Activated T-cell treated with anti-CD3 and anti-CD28 coated beads, Interleukin-2, amount 50 U/mL, for 48 hours (primary cell): Measurements from ENCODE around the gene TMPRSS13.

ENCODE experiments used
- DNase-seq, 2 experiments: peaks; one replicate each; pipeline ENCODE4 v3.0.0-alpha.2; 2020

Gene TMPRSS13

DNA sequence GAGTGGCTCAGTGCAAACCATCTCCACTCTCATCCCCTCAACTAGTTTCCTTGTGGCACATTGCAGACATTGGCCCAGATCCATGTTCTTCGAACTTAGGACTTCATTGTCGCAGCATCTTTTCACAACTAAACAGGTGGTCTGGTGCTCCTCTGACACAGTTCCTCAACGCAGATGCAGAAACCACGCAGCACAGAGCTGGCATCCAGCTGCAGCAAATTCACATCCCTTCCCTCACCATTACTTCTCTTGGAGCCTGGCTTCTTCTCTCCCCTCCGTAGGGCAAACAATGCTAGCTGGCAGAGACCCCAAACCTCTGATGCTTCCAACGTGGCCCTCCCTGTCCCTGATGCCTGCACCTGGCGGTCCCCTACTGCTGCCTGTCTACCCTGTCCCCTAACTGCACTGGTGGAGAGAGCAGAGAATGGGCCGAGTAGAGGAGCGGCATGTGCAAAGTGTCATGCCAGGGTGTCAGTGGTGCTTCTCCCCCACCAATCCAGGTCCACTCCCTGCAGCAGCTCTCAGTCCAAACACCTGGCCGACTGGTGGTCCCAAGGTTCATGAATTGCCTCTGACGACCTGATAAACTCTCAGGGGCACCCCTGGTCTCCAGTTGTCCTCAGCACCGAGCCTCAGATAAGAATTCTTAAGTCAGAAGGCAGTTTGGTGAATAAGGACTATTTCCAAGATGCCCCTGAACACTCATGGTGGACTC lies 18.1 kb downstream of the TMPRSS13 start:
- DNase-seq, result no peak

DNA sequence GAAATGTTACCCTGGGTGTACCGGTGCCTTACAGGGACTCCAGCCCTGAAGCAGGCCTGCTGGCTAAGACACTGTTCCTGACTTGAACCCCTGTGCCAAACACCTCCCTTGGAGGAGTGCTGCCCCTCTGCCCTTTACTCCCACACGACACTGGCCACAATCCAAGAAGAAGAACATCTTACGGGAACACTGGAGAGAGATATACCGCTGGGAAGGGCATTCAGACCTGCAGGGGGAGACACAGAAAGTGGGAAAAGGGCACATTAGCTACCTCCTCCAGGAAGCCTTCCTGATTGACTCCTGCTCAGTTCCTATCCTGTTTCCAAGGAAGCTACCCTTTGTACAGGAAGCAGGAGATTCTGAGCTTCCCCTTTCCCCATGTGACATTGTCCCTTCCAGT lies 18.7 kb downstream of the TMPRSS13 start:
- no peak for DNase-seq

DNA sequence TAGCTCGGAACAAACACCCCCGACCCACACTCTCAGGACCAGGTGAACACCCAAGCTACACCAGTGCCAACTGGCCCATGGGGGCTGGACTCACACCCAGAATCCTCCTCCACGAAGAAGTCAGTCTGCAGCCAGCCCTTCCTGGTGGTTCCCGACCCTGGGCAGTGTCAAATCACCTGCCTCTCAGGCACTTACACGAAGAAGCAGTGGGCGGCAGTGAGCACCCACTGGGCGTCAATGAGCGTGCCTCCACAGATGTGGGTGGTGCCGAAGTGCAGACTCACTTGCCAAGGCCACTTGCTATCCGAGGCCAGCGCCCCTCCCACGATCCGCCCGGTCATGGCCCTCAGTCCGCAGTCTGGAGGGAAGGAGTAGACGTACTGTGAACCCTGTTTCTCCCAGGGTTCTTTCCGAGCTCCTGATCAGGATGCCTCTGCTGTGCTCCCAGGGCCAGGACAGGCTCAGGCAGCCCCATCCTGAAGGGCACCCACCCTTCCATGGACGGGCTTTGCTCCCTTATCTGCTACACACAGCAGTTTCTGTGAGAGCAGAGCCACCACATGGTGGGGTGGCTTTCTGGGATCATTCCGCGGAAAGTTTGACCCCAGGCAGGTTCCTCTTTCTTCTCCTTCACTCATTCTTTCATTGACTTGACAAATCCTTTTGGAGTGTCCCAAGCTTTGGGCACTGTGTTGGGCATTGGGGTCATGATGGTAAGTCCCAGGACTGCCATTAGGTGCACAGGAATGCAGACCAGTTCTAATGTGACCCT lies 19.4 kb downstream of the TMPRSS13 start:
- DNase-seq, result no peak

DNA sequence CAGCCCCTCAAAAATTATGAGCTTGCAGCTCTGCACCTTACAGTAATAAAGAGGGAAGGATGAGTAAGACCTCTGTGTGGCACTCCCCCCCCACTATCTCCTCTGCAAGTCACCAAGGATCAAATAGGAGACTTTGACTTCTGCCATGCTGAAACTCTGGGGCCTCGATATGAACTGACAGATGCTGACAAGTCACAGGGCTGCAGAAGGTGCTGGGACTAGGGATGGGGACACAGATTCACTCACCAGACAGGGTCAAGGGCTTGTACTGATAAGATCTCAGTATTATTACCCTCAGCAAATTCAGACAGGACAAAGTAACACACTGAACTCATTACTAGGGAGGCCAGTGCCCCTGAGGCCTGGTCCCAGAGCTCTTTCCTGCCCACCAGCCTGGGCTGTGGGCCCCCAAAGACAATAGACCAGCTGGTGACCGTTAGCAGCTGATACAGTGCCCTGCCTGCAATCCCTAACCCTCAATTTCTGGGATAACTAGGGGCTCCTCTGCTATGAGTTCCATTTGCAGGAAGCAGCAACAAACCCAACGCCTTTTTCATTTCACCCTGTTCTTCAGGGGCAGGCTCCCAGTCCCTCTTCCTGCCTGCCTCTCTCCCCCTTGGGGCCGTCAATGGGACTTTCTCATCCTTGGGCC lies 20.1 kb downstream of the TMPRSS13 start:
- DNase-seq, result no peak

DNA sequence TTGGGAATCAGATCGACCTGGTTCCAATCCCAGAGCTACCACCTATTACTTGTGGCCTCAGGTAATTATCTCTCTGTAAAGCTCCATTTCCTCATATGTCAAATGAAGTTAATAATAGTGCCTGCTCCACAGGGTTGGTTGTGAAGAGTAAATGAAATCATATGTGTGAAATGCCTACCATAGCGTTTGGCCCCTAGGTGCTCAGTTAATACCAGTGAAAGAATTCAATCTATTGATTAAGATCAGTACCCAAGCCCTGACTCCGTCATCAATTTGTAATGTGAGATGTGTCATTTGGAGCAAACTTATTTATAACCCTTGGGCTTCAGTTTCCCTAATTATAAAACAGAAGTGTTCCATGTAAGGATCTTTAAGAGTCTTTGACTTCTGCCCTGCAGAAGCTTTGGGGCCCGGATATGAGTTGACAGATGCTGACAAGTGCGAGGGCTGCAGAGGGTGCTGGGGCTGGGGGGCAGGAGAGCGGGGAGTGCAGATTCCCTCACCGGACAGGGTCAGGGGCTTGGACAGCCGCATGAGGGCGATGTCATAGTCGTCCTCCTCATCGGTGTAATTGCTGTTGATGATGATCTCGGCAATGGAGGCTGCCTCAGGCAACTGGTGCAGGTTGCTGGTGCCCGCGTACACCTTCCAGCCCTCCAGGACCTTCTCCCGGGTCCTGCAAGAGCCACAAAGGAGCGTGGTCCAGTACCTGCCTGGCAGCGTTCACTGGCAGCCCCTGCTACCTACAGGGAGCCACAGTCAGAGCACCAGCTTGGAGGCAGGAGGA lies 20.9 kb downstream of the TMPRSS13 start:
- DNase-seq, result no peak

DNA sequence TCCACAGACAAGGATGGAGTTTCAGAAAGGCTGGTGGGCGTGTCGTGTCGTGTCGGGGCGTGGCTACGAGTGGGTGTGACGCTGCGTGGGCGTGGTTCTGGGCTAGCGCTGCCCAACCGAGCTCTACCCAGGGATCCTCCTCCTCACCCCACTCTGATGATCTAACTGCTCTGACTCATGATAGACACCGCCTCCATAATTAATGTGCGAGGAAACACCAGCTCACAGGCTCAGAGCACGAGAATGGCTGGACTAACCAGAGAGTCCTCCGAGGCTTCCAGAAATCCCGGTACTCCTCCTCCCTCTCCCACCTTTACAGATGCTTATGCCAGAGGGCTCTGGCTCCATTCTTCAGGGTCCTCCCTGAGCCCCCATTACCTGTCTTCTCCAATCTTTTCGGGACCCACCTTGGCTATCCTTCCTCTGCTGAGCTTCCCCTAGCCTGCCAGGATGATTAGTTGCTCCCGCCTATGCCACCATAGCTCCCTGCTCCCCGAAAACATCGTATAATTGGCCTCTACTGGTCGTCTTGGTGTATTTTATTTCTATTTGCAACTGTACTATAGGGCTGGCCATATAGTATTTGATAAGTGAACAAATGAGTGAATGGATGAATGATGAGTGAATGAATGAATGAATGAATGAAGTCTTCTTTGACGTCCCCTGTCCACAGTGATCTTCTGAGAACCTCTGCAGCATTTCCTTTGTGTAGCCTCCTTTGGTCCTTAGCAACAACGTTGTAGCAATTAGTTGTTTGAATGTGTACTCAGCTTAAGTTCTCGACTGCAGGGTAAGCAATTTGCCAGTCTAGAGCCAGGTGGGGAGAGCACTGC lies 21.7 kb downstream of the TMPRSS13 start:
- DNase-seq, result peak; percentile 84 to 87

DNA sequence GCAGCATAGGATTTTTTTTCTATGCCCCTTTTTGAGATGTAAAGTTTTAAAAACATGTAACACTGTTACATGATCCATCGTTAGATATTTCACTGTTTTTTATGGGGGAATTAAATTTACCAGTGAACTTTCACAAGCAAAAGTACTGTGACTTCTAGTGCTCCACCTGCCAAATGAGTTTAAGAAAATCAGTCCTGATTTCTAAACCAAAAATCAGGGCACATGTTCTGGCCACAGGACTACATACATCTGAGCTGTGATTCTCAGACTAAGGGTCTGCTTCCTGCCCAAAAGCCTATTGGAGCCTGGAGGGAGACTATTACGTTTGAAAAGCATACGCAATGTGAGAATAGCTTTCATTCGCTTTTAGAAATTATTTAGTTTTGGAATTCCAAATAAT lies 22.5 kb downstream of the TMPRSS13 start:
- DNase-seq, result no peak

DNA sequence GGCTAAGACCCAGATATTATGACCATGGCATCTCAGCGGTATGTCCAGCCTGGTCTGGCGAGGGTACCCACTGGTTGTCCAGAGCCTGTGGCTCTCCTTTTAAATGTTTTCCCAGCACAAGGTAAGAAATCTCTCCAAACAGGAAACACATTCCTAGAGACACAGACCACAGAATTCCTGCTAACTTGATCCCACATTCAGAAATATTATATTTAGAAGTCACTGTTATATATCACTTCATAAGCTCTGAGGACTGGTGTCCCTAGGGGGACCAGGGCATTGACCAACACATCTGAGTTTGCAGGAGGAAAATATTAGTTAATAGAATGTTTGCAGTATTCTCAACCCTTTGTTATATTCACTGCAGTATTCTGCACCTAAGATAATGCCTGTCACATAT lies 23.1 kb downstream of the TMPRSS13 start:
- no peak for DNase-seq

DNA sequence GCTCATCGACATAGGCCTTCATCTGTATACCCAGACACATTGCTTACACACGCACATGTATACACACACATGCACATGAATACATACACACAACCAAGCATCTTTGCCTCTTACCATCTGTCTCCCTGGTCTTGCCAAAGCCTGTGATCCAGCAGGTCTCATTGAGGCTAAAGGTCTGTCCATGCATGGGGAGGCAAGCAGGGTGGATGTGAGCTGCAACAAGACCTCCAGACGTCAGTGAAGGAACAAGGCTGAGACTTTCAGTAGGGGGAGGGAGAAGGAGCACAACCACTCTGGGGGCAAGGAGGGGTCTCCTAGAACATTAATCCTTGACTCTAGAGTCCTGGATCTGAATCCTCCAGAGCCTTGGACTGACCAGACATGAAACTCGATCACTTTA lies 23.7 kb downstream of the TMPRSS13 start:
- DNase-seq, result no peak

DNA sequence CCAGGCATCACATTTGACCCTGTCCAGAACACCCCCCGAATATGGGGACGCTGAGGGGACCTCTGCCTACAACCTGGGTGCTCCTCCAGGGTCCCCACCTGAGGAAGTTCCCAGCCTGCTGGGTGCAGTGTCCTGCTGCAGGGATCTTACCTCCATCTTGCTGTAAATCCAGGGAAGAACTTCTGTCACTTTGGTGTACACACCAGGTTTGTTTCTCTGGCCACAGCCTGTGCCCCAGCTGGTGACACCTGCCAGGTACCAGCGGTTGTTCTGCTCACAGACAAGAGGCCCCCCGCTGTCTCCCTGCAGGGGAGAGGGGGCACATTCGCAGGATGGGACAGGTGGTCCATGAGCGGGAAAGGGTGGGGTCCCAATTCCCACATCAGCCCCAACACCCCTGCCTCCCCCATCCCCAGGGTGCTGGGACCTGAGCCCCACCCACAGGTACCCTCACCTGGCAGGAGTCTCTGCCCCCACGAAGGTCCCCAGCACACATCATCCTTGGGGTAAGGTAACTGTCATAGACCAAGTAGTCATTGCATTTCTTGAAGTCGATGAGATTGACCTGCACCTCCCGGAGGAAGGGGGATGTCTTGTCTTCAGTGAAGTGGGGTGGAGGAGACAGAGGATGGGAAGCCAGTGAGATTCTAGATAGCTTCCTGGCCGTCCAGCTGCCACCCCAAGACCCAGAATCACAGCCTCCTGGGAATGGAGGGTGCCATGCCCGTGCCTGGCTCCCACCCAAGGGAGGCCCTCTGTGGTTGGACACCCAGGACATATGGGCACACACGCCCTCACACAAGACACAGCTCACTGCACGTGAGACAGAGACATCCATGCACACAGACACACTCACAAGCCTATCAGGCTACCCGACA lies 25.5 kb downstream of the TMPRSS13 start:
- no peak for DNase-seq

DNA sequence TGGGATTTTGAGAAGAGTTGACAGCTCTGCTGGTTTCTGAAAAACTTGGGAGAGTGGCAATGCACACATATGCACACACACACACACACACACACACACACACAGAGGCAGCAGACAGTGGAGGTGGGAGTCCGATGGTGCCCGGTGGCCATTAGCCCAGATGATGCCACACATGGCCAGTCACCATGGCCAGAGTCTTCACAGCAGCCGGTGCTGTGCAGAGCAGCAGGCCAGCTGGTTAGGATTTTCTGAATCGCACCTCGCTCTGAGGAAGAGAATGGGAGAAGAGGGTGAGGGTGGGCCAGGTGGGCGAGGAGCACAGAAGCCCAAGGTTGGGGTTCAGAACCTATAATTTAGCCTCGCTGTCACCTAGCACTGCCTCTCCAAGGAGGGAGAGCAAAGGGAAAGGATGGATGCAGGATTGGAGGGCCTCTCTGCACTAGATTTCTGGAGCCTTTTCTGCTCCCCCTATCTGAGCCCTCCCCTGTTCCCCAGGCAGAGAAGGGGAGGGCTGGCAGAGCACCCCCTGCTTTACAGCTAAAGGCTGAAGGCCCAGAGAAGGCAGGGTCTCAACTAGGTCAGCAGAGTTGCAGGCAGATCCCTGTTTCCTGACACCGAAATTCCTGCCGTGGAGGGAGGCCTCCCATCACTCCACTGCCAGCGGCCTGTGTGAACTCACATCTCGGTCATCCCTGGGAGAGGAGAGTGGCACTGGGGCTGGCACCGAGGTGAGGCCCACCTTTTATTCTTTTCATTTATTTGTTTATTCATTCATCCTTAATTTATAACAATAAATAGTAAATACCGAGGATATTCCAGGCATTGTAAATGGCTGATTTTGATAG lies 27.0 kb downstream of the TMPRSS13 start:
- DNase-seq, result no peak

DNA sequence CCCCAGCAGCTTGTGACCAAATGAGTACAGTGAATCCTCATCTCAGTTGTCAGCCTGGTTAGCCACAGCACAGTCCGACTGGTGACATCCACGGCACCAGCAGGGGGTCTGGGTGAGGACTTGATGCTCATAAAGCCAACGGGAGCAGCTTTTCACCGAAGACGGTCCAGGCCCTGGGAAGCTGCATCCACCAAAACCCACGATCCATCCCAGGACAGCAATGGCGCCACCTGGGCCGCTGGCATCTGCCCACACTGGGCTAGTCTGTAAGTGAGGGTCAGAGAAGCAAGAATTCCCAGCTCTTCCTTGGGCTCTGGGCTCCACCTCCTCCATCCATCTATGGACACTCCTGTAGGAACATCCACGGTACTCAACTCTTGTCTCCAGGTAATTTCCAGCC lies 27.6 kb downstream of the TMPRSS13 start:
- DNase-seq, result no peak

DNA sequence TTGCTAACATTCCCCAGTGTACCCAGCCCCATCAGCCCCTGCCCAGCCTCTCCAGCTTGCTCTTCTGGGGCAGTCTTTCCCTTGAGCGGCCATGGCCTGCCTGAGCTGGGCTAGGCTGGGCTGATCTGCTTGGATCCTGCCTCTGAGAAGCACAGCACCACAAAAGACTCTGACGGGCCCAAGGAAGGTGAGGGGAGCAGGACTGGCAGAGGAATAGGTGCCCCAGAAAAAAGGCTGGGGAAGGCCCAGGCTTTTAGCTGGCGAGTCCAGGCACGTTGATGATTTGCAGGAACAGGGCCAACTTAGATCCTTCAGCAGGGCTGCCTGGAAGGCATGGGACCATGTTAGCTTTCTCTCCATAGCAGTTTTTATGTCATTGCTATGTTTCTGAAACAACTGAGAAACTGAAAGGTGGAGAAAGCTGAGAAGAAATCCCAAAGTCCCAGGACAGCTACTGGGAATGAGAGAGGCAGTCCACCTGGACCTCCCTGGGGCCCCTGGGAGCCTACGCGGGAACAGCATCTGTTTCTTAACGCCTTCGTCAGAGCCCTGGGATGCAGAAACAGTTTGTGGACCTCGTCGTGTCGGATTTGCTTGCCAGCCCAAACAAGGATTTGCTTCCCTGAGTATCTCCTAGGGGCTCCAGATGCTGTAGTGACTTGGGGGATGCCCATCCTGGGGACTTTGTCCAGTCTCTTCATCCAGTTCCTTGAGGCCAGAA lies 28.3 kb downstream of the TMPRSS13 start:
- DNase-seq, result no peak

DNA sequence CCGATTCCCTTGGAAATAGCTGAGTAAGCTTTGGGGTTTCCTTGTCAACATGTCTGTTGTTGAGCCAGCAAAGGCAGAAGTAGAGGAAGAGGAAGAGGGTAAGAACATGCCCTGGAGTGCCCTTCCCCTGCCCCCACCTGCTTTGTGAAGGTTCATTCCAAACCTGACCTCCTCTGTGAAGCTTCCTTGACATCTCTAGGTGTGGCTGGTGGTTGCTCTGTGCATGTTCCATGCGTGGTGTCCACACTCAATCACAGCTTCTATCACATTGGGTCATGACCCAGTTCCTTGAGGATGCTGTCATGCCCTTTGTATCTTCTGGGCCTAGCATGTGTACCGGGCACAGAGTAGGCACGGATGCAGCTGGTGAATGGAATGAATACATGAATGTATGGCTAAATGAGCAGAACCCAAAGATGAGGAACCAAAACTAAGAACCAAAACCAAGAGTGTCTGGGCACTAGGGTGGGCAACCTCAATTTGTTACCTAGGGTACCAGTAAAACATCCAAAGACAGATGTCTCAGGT lies 29.0 kb downstream of the TMPRSS13 start:
- no peak for DNase-seq

DNA sequence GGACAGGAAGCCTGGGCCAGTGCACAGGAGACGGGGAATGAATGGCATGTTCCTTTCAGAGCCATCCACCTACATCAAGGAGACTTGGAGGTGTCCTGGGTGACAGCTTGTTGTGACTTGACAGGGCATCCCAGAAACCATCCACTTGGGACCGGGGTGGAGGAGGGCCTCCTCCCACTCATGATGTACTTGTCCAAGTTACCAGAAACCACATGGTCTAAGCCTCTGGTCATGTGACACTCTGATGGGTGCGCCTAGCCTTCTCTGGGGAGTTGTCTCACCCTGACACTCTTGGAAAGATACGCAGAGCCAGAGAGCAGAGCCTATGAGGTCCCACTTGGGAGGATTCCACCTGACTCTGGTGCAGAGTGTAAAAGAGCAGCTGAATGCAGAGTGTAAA lies 31.1 kb downstream of the TMPRSS13 start:
- no peak for DNase-seq

DNA sequence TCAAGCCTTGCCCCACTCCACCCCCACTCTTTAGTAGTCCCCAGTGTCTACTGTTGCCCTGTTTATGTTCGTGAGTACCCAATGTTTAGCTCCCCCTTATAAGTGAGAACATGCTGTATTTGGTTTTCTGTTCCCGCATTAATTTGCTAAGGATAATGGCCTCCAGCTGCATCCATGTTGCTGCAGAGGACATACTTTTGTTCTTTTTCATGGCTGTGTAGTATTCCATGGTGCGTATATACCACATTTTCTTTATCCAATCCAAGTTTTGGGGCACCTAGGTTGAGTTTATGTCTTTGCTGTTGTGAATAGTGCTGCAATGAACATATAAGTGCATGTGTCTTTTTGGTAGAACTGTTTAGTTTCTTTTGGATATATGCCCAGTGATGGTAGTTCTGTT lies 36.6 kb downstream of the TMPRSS13 start:
- no peak for DNase-seq

DNA sequence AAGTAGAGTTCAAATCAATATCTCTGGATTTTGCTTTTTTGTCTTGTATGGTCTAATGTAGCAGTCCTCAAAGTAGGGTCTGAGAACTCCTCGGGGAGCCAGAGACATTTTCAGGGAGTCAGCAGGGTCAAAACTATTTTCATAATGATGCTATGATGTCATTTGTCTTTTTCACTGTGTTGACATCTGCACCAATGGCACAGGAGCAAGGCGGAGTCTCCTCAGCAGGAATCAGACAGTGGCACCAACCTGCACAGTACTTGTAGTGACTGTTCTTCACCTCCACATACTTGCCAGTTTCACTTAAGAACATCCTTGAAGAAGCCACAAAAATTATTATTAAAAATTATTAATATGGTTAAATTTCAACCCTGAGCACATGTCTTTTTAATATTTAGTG lies 37.8 kb downstream of the TMPRSS13 start:
- DNase-seq, result peak in 1 of 2 experiments; percentile 2

DNA sequence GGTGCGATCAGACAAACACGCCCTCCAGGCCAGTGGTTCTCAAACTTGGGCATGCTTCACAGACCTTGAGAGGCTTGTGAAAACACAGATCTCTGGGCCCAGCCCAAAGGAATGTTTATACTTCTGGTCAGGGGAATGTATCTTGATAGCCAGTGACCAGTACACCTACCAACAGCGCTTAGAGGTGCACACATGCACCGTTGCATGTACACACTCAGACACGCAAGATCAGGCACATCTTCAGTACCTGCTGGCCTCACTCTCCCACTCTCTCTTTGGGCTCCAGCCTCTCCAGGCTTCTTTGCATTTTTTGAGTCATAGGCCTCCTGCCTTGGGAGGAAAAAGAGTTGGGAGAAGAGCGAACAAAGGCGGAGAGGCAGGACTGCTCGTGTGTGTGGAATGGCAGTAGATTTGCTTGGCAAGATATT lies 41.0 kb downstream of the TMPRSS13 start:
- DNase-seq, result peak; percentile 4 to 5

DNA sequence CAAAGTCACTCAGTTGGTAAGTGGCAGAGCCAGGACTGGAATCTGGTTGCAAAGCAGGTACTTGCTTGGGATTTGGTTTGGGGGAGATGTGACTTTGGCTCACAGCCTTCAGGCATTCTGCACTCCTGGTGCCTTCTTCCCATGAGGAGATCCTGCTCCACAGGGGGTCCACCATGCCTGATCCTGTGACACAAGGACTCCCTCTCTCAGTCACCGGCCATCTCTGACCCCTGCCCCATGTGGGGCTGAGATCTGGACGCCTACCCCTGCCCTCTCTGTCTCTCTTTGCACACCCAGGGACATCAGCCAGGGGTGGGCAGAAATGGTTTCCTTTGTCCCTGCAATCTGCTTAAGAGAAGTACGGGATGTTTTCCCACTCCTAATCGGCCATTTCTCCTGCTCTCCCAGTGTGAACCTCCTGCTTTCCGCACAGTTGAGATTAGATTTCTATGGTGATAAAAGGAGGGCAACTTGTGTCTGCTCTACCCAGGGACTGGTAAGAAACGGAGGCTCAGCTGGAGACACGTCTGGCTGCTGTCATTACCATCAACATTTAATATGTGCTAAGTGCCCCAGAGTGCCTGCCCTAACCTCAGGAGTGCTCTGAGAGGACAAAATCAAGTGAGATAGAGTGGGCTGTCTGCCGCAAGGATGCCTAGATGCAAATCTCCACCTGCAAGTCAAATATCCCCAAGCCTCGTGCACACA lies 41.6 kb downstream of the TMPRSS13 start:
- peak; percentile 7 to 9 for DNase-seq
